GM12864 (cell line): Measurements from ENCODE around the gene DDX49.
"Not testable (repeated sequence)": the region's sequence is repeated elsewhere in the genome, so short reads cannot be mapped to it uniquely, and the experiment has no call there.

Experiments used
- DNase-seq: peaks from one replicate; pipeline ENCODE4 v3.0.0-alpha.2; 2011; ENCODE audit warnings: low read depth
- H3K4me3 ChIP-seq: 2 replicates; pipeline ENCODE4 v1.5.1; 2011; ENCODE audit warnings: mild to moderate bottlenecking, low read depth, low read length, control low read depth
- TF ChIP-seq, protein P1 (sequence below): IDR thresholded peaks from 2 replicates; pipeline ENCODE4 v1.5.1; 2011; ENCODE audit warnings: low read depth, mild to moderate bottlenecking, moderate library complexity, low read length, control low read depth, inconsistent platforms; ENCODE audit errors: missing control alignments

Gene DDX49

DNA sequence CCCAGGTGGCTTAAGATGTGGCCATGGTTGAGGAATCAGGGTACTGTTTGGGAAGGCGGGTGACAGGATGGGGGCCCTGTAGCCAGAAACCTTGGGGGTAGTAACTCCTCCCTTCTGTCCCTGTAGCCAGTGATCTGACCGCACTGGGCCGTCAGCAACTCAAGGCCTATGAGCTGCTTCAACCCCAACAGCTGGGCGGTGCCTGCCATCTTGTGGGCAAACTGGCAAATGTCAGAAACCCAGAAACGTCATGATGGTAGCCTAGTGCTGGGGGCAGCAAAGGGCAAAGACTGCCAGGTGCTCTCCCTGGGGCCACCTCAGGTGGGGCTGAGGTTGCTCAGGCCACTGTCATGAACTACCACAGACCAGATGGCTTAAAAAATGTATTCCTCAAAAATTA is 3.9 kb upstream of the DDX49 start:
- no peak for DNase-seq
- no peak overlapping the region for H3K4me3 ChIP-seq

DNA sequence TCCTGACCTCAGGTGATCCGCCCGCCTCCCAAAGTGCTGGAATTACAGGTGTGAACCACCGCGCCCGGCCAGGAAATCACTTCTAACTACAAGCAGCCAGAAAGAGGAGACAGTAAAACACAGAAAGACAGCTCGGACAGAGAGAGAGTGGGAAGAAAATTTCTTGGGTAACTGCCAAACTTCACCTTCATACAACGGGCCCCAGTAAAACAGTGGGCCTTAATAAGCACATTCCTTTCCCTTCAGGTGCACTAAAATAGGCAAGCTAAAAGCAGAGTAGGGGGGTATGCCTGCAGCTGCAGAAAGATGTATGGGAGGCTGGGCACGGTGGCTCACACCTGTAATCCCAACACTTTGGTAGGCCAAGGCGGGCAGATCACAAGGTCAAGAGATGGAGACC is 1.9 kb upstream of the DDX49 start:
- DNase-seq = not testable (repeated sequence)
- H3K4me3 ChIP-seq = peak overlapping the region; percentile 97

More for the DNA sequence above, 3.9 kb upstream of the DDX49 start:
- TF ChIP-seq, protein P1, sequence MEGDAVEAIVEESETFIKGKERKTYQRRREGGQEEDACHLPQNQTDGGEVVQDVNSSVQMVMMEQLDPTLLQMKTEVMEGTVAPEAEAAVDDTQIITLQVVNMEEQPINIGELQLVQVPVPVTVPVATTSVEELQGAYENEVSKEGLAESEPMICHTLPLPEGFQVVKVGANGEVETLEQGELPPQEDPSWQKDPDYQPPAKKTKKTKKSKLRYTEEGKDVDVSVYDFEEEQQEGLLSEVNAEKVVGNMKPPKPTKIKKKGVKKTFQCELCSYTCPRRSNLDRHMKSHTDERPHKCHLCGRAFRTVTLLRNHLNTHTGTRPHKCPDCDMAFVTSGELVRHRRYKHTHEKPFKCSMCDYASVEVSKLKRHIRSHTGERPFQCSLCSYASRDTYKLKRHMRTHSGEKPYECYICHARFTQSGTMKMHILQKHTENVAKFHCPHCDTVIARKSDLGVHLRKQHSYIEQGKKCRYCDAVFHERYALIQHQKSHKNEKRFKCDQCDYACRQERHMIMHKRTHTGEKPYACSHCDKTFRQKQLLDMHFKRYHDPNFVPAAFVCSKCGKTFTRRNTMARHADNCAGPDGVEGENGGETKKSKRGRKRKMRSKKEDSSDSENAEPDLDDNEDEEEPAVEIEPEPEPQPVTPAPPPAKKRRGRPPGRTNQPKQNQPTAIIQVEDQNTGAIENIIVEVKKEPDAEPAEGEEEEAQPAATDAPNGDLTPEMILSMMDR = peak; percentile 45

- H3K4me3 ChIP-seq = peak overlapping the region; percentile 97
- no peak for DNase-seq
- TF ChIP-seq, protein P1 = no peak
Observed at GRCh38 chr19:18919900-18920214, 342 bp downstream of the DDX49 start.

- H3K4me3 ChIP-seq = peak overlapping the region; percentile 97
- no peak for DNase-seq
- TF ChIP-seq, protein P1 = no peak
Observed at GRCh38 chr19:18920400-18920799, 885 bp downstream of the DDX49 start.

DNA sequence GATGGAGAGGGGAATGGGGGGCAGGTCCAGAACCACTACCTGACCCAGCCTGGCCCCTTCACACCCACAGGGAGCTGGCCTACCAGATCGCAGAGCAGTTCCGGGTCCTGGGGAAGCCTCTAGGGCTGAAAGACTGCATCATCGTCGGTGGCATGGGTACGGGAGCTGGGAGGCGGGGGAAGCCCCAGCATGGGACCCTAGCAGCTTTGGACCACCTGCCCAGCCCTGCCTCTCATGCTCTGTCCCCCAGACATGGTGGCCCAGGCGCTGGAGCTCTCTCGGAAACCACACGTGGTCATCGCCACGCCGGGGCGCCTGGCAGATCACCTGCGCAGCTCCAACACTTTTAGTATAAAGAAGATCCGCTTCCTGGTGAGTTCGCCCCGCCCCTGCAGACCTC is 2.1 kb downstream of the DDX49 start:
- TF ChIP-seq, protein P1 = no peak
- no peak for DNase-seq
- H3K4me3 ChIP-seq = no peak overlapping the region

GRCh38 chr19:18922228-18922985 is 2.9 kb downstream of the DDX49 start:
- TF ChIP-seq, protein P1 = no peak
- no peak overlapping the region for H3K4me3 ChIP-seq
- no peak for DNase-seq

DNA sequence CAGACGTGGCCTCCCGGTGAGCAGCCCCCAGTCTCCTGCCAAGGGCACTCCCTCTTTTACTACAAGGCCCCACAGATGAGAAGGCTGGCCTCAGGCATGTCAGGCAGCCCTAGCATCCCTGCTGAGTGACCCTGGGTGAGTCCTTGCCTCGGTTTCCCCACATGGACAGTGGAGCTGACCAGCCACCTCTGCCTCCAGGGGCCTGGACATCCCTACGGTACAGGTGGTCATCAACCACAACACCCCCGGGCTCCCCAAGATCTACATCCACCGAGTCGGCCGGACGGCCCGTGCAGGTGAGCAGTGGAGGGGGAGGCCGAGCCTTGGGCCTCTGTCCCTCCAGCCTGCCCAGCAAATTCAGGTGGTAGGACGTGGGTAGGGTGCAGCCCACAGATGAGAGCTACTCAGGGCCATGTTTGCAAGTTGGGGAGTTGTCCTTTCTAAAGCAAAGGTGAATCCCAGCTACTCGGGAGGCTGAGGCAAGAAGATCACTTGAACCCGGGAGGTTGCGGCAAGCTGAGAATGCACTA is 5.2 kb downstream of the DDX49 start:
- no peak overlapping the region for H3K4me3 ChIP-seq
- TF ChIP-seq, protein P1 = no peak
- DNase-seq = no peak
